ENCODE data around the gene C6orf58. TPM values are rescaled to one million over a fixed set of nuclear protein-coding genes. Genes with fewer than 3 reads are reported as not detected.
"Not testable (repeated sequence)": the region's sequence is repeated elsewhere in the genome, so short reads cannot be mapped to it uniquely, and the experiment has no call there.

C6orf58 gene
- total and polyA plus RNA-seq, 2 experiments from 2014 or later: 0.18 TPM; not detected in 1

DNA sequence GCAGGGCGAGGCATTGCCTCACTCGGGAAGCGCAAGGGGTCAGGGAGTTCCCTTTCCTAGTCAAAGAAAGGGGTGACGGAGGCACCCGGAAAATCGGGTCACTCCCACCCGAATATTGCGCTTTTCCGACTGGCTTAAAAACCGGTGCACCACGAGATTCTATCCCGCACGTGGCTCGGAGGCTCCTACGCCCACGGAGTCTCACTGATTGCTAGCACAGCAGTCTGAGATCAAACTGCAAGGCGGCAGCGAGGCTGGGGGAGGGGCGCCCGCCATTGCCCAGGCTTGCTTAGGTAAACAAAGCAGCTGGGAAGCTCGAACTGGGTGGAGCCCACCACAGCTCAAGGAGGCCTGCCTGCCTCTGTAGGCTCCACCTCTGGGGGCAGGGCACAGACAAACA is 16.5 kb downstream of the C6orf58 start:
- not testable (repeated sequence) for H3K27me3 ChIP-seq (ENCODE audit: insufficient read depth); H3K9me3 Mint-ChIP-seq
- H3K4me3 Mint-ChIP-seq: peak overlapping the region; percentile 46; the same call in 1 of the 3 replicates

DNA sequence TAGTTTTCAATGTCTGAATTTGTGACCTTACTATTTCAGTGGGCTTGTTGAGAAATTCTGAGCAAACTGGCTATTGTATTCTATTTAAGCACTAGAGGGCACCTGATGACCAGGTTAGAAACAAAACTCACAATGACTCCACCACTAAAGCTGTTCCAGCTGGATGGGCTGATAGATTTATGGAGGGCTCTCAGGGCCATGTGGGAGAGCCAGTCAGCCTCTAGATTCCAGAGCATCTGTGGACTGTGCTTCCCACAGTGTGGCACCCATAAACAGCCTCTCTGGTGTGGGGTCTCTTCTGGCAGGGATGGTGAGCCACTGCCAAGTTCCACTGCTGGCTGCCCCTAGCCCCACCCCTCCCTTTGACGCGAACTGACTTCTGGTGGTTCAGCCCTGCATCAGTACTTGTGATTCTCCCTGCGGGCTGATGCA is 29.2 kb downstream of the C6orf58 start:
- TF ChIP-seq, protein P1, sequence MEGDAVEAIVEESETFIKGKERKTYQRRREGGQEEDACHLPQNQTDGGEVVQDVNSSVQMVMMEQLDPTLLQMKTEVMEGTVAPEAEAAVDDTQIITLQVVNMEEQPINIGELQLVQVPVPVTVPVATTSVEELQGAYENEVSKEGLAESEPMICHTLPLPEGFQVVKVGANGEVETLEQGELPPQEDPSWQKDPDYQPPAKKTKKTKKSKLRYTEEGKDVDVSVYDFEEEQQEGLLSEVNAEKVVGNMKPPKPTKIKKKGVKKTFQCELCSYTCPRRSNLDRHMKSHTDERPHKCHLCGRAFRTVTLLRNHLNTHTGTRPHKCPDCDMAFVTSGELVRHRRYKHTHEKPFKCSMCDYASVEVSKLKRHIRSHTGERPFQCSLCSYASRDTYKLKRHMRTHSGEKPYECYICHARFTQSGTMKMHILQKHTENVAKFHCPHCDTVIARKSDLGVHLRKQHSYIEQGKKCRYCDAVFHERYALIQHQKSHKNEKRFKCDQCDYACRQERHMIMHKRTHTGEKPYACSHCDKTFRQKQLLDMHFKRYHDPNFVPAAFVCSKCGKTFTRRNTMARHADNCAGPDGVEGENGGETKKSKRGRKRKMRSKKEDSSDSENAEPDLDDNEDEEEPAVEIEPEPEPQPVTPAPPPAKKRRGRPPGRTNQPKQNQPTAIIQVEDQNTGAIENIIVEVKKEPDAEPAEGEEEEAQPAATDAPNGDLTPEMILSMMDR (conservative IDR thresholded peaks at IDR 0.05; ENCODE audit: low read depth in 2 of 2): peak; percentile 72 to 78
- TF ChIP-seq STAT1 (IDR thresholded peaks at IDR 0.05; ENCODE audit: unreplicated experiment) (no peak), JUNB (IDR thresholded peaks at IDR 0.05; ENCODE audit: unreplicated experiment) (no peak), EZH2 (IDR thresholded peaks at IDR 0.05; ENCODE audit: low read depth, unreplicated experiment) (no peak), CREB1 (CRISPR knock-in tag; IDR thresholded peaks at IDR 0.05; ENCODE audit: low read depth) (no peak), ZNF331 (CRISPR knock-in tag; IDR thresholded peaks at IDR 0.05; ENCODE audit: low read depth) (no peak), ZNF114 (CRISPR knock-in tag; IDR thresholded peaks at IDR 0.05) (no peak)
- TF ChIP-seq, protein P2, sequence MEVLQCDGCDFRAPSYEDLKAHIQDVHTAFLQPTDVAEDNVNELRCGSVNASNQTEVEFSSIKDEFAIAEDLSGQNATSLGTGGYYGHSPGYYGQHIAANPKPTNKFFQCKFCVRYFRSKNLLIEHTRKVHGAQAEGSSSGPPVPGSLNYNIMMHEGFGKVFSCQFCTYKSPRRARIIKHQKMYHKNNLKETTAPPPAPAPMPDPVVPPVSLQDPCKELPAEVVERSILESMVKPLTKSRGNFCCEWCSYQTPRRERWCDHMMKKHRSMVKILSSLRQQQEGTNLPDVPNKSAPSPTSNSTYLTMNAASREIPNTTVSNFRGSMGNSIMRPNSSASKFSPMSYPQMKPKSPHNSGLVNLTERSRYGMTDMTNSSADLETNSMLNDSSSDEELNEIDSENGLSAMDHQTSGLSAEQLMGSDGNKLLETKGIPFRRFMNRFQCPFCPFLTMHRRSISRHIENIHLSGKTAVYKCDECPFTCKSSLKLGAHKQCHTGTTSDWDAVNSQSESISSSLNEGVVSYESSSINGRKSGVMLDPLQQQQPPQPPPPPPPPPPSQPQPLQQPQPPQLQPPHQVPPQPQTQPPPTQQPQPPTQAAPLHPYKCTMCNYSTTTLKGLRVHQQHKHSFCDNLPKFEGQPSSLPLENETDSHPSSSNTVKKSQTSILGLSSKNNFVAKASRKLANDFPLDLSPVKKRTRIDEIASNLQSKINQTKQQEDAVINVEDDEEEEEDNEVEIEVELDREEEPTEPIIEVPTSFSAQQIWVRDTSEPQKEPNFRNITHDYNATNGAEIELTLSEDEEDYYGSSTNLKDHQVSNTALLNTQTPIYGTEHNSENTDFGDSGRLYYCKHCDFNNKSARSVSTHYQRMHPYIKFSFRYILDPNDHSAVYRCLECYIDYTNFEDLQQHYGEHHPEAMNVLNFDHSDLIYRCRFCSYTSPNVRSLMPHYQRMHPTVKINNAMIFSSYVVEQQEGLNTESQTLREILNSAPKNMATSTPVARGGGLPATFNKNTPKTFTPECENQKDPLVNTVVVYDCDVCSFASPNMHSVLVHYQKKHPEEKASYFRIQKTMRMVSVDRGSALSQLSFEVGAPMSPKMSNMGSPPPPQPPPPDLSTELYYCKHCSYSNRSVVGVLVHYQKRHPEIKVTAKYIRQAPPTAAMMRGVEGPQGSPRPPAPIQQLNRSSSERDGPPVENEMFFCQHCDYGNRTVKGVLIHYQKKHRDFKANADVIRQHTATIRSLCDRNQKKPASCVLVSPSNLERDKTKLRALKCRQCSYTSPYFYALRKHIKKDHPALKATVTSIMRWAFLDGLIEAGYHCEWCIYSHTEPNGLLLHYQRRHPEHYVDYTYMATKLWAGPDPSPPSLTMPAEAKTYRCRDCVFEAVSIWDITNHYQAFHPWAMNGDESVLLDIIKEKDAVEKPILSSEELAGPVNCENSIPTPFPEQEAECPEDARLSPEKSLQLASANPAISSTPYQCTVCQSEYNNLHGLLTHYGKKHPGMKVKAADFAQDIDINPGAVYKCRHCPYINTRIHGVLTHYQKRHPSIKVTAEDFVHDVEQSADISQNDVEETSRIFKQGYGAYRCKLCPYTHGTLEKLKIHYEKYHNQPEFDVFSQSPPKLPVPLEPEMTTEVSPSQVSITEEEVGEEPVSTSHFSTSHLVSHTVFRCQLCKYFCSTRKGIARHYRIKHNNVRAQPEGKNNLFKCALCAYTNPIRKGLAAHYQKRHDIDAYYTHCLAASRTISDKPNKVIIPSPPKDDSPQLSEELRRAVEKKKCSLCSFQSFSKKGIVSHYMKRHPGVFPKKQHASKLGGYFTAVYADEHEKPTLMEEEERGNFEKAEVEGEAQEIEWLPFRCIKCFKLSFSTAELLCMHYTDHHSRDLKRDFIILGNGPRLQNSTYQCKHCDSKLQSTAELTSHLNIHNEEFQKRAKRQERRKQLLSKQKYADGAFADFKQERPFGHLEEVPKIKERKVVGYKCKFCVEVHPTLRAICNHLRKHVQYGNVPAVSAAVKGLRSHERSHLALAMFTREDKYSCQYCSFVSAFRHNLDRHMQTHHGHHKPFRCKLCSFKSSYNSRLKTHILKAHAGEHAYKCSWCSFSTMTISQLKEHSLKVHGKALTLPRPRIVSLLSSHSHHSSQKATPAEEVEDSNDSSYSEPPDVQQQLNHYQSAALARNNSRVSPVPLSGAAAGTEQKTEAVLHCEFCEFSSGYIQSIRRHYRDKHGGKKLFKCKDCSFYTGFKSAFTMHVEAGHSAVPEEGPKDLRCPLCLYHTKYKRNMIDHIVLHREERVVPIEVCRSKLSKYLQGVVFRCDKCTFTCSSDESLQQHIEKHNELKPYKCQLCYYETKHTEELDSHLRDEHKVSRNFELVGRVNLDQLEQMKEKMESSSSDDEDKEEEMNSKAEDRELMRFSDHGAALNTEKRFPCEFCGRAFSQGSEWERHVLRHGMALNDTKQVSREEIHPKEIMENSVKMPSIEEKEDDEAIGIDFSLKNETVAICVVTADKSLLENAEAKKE (CRISPR knock-in tag; IDR thresholded peaks at IDR 0.05): no peak
- TF ChIP-seq, protein P3, sequence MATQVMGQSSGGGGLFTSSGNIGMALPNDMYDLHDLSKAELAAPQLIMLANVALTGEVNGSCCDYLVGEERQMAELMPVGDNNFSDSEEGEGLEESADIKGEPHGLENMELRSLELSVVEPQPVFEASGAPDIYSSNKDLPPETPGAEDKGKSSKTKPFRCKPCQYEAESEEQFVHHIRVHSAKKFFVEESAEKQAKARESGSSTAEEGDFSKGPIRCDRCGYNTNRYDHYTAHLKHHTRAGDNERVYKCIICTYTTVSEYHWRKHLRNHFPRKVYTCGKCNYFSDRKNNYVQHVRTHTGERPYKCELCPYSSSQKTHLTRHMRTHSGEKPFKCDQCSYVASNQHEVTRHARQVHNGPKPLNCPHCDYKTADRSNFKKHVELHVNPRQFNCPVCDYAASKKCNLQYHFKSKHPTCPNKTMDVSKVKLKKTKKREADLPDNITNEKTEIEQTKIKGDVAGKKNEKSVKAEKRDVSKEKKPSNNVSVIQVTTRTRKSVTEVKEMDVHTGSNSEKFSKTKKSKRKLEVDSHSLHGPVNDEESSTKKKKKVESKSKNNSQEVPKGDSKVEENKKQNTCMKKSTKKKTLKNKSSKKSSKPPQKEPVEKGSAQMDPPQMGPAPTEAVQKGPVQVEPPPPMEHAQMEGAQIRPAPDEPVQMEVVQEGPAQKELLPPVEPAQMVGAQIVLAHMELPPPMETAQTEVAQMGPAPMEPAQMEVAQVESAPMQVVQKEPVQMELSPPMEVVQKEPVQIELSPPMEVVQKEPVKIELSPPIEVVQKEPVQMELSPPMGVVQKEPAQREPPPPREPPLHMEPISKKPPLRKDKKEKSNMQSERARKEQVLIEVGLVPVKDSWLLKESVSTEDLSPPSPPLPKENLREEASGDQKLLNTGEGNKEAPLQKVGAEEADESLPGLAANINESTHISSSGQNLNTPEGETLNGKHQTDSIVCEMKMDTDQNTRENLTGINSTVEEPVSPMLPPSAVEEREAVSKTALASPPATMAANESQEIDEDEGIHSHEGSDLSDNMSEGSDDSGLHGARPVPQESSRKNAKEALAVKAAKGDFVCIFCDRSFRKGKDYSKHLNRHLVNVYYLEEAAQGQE (IDR thresholded peaks at IDR 0.05; ENCODE audit: unreplicated experiment): no peak
- ATAC-seq: peak; percentile 96
- H3K36me3 ChIP-seq (ENCODE audit: insufficient read depth): no peaks in the 10 kb centered on the region
- H3K27ac ChIP-seq (ENCODE audit: low read depth): no peak overlapping the region
- no peaks in the 10 kb centered on the region for H3K27me3 ChIP-seq (ENCODE audit: insufficient read depth)
- no peak overlapping the region for H3K4me3 Mint-ChIP-seq
- H3K4me1 ChIP-seq (ENCODE audit: insufficient read depth): no peaks in the 10 kb centered on the region
- no peaks in the 10 kb centered on the region for H3K79me2 ChIP-seq (replicated peaks; ENCODE audit: insufficient read depth)
- H3K4me2 ChIP-seq: no peak overlapping the region
- no peaks in the 10 kb centered on the region for H3K9me2 ChIP-seq (ENCODE audit: insufficient read depth)
- peak; percentile 80 for DNase-seq (ENCODE audit: low spot score)
- H3K4me1 Mint-ChIP-seq: no peaks in the 10 kb centered on the region
- H3K27me3 Mint-ChIP-seq (ENCODE audit: insufficient read depth, low read depth, poor library complexity): peaks cover 2% of the 10 kb centered on the region
- no peak overlapping the region for H3K27ac Mint-ChIP-seq
- H4K20me1 ChIP-seq (replicated peaks; ENCODE audit: insufficient read depth): no peaks in the 10 kb centered on the region
- H3F3A ChIP-seq (replicated peaks; ENCODE audit: low read depth): no peaks in the 10 kb centered on the region
- H3K9me3 Mint-ChIP-seq: no peaks in the 10 kb centered on the region; the same call in 2 of the 3 replicates
- peak overlapping the region; percentile 16; the same call in 1 of the 2 replicates for H2AFZ ChIP-seq
- H3K36me3 Mint-ChIP-seq (ENCODE audit: low read depth): no peaks in the 10 kb centered on the region
- H3K4me3 ChIP-seq: no peak overlapping the region

More for the DNA sequence above, 16.5 kb downstream of the C6orf58 start:
- ATAC-seq: peak; percentile 32; the same call in 1 of the 3 replicates
- H3K4me3 ChIP-seq: peak overlapping the region; percentile 36; the same call in 1 of the 2 replicates
- not testable (repeated sequence) for H3K4me1 ChIP-seq (ENCODE audit: insufficient read depth); H3K9me2 ChIP-seq (ENCODE audit: insufficient read depth); DNase-seq (ENCODE audit: low spot score); H3K79me2 ChIP-seq (replicated peaks; ENCODE audit: insufficient read depth); H4K20me1 ChIP-seq (replicated peaks; ENCODE audit: insufficient read depth); H3K4me1 Mint-ChIP-seq; H3K4me2 ChIP-seq; H3K36me3 ChIP-seq (ENCODE audit: insufficient read depth); H3K27me3 Mint-ChIP-seq (ENCODE audit: insufficient read depth, low read depth, poor library complexity); H3K27ac Mint-ChIP-seq; H3F3A ChIP-seq (replicated peaks; ENCODE audit: low read depth); H3K36me3 Mint-ChIP-seq (ENCODE audit: low read depth)
- H3K27ac ChIP-seq (ENCODE audit: low read depth): peak overlapping the region; percentile 12; the same call in 1 of the 2 replicates
- H2AFZ ChIP-seq: 0 out of 2 replicates have a peak overlapping the region, but pooled peaks have one; percentile 92
